IMR-90 (cell line): ENCODE measurements around the gene CFAP299. TPM values are rescaled to one million over a fixed set of nuclear protein-coding genes. Genes with fewer than 3 reads are reported as not detected.

Experiments used
- ATAC-seq: fragments of 200-7000 bp; cut with Tn5 transposase; 2 replicates; pipeline ENCODE4 v1.9.1; 2020; ENCODE audit warnings: low read depth, mild to moderate bottlenecking, moderate library complexity
- BruUV-seq: library from RNA; stranded (reverse); fragments of 400-500 nt; replicated peaks from 2 replicates; lab custom pipeline; 2021; lab: Mats Ljungman, UMichigan
- CTCF ChIA-PET: fragments of 300-600 bp; formaldehyde crosslinking; extraction: SDS; loops from one replicate; lab custom pipeline; 2021; ENCODE audit warnings: antibody characterized with exemption; lab: Yijun Ruan, JAX
- POLR2A ChIA-PET: fragments of 300-600 bp; sonication (Branson Sonifier 250); formaldehyde crosslinking; loops from one replicate; lab custom pipeline; 2022; ENCODE audit warnings: antibody characterized with exemption; ENCODE audit not compliant: unreplicated experiment; lab: Charles Lee
- DNase-seq: peaks from one replicate; pipeline ENCODE4 v3.0.0; 2013
- H2AFZ ChIP-seq: replicated peaks from 2 replicates; pipeline ENCODE3; 2013; ENCODE audit warnings: low read length, mild to moderate bottlenecking; ENCODE audit not compliant: poor library complexity
- H2AK5ac ChIP-seq: 2 replicates; pipeline ENCODE4 v1.6.1; 2013; ENCODE audit warnings: low read depth, low read length, inconsistent platforms
- H2AK9ac ChIP-seq: replicated peaks from 2 replicates; pipeline ENCODE3; 2013; ENCODE audit warnings: mild to moderate bottlenecking, low read depth, low read length, moderate library complexity; ENCODE audit not compliant: poor library complexity
- H2BK120ac ChIP-seq: 2 replicates; pipeline ENCODE4 v1.6.1; 2013; ENCODE audit warnings: low read depth, low read length, inconsistent platforms
- H2BK15ac ChIP-seq: 3 replicates; pipeline ENCODE4 v1.6.1; 2013; ENCODE audit warnings: low read depth, low read length, inconsistent platforms
- H2BK20ac ChIP-seq: 2 replicates; pipeline ENCODE4 v1.6.1; 2013; ENCODE audit warnings: low read depth, mild to moderate bottlenecking, inconsistent platforms, low read length, moderate library complexity
- H2BK5ac ChIP-seq: 2 replicates; pipeline ENCODE4 v1.6.1; 2013; ENCODE audit warnings: mild to moderate bottlenecking, low read depth, low read length, inconsistent platforms; ENCODE audit not compliant: poor library complexity, severe bottlenecking
- H3K14ac ChIP-seq: replicated peaks from 2 replicates; pipeline ENCODE4 v1.6.1; 2013; ENCODE audit warnings: low read depth, low read length, inconsistent platforms
- H3K18ac ChIP-seq: 2 replicates; pipeline ENCODE4 v1.6.1; 2013; ENCODE audit warnings: low read depth, low read length, control low read depth
- H3K23ac ChIP-seq: 2 replicates; pipeline ENCODE4 v1.6.1; 2013; ENCODE audit warnings: low read depth, low read length, inconsistent platforms
- H3K27ac ChIP-seq: 2 replicates; pipeline ENCODE4 v1.5.1; 2013; ENCODE audit warnings: mild to moderate bottlenecking, control low read depth, low read length; ENCODE audit not compliant: insufficient read depth
- H3K27me3 ChIP-seq: 2 replicates; pipeline ENCODE4 v1.6.1; 2013; ENCODE audit warnings: low read length; ENCODE audit not compliant: control insufficient read depth, insufficient read depth
- H3K36me3 ChIP-seq: 2 replicates; pipeline ENCODE4 v1.6.1; 2013; ENCODE audit warnings: low read length, mixed read lengths; ENCODE audit not compliant: control insufficient read depth, insufficient read depth
- H3K4ac ChIP-seq: 2 replicates; pipeline ENCODE4 v1.6.1; 2013; ENCODE audit warnings: low read depth, low read length, inconsistent platforms
- H3K4me1 ChIP-seq: 2 replicates; pipeline ENCODE4 v1.6.1; 2013; ENCODE audit warnings: low read length, mixed read lengths; ENCODE audit not compliant: control insufficient read depth, insufficient read depth
- H3K4me2 ChIP-seq: 2 replicates; pipeline ENCODE4 v1.6.1; 2013; ENCODE audit warnings: low read depth, mild to moderate bottlenecking, control low read depth, low read length, moderate library complexity
- H3K4me3 ChIP-seq: 2 replicates; pipeline ENCODE4 v1.5.1; 2013; ENCODE audit warnings: low read depth, mild to moderate bottlenecking, control low read depth, low read length, moderate library complexity; ENCODE audit not compliant: insufficient read depth
- H3K56ac ChIP-seq: 2 replicates; pipeline ENCODE4 v1.6.1; 2013; ENCODE audit warnings: low read length, inconsistent platforms; ENCODE audit not compliant: insufficient read depth; ENCODE audit errors: extremely low read depth
- H3K79me1 ChIP-seq, 2 experiments: 2 replicates each; pipeline ENCODE4 v1.6.1; 2013; ENCODE audit warnings: low read length in 2 of 2, inconsistent platforms in 1 of 2, low read depth in 1 of 2
- H3K9ac ChIP-seq: 2 replicates; pipeline ENCODE4 v1.6.1; 2013; ENCODE audit warnings: low read depth, low read length, control low read depth
- H3K9me1 ChIP-seq: 2 replicates; pipeline ENCODE4 v1.6.1; 2013; ENCODE audit warnings: low read length, inconsistent platforms; ENCODE audit not compliant: insufficient read depth
- H3K9me3 ChIP-seq: 2 replicates; pipeline ENCODE4 v1.6.1; 2013; ENCODE audit warnings: low read length; ENCODE audit not compliant: control insufficient read depth, insufficient read depth
- H4K20me1 ChIP-seq: 2 replicates; pipeline ENCODE4 v1.6.1; 2013; ENCODE audit warnings: low read length, inconsistent platforms; ENCODE audit not compliant: insufficient read depth
- H4K5ac ChIP-seq: 2 replicates; pipeline ENCODE4 v1.6.1; 2013; ENCODE audit warnings: mild to moderate bottlenecking, low read depth, low read length, control low read depth
- H4K8ac ChIP-seq, 2 experiments: 2 replicates each; pipeline ENCODE4 v1.6.1; 2013; ENCODE audit warnings: low read depth in 2 of 2, low read length in 2 of 2, control low read depth in 1 of 2, inconsistent platforms in 1 of 2
- H4K91ac ChIP-seq: 2 replicates; pipeline ENCODE4 v1.6.1; 2013; ENCODE audit warnings: low read depth, low read length, inconsistent platforms; ENCODE audit not compliant: insufficient read depth
- CEBPB ChIP-seq: IDR thresholded peaks from 2 replicates; pipeline ENCODE4 v1.6.1; 2012; ENCODE audit warnings: low read depth, low read length, improper control_type of control experiment
- CHD1 ChIP-seq: IDR thresholded peaks from 2 replicates; pipeline ENCODE4 v1.6.1; 2012; ENCODE audit warnings: low read depth, low read length, improper control_type of control experiment
- FOS ChIP-seq: fragments of 150-350 bp; IDR thresholded peaks from 2 replicates; pipeline ENCODE4 v1.6.1; 2016; ENCODE audit warnings: low read depth, low read length
- SMC3 ChIP-seq: fragments of 150-350 bp; IDR thresholded peaks from 2 replicates; pipeline ENCODE4 v1.6.1; 2016; ENCODE audit warnings: low read depth, mild to moderate bottlenecking, antibody characterized with exemption, low read length, moderate library complexity
- WGBS, 2 experiments: methylation state at CpG; one replicate each; pipeline versions ENCODE4 v1.1.5 to v1.1.7; 2013; ENCODE audit warnings: missing lambda C conversion rate in 2 of 2; ENCODE audit not compliant: insufficient read length in 1 of 2; ENCODE audit errors: extremely low coverage in 2 of 2; 5-methylcytosine and 5-hydroxymethylcytosine counted together
- dilution Hi-C: fragments of 300-500 bp; cut with HindIII; formaldehyde crosslinking; loops from one replicate; pipeline ENCODE4 v1.14.3; 2018; ENCODE audit warnings: low sequenced_read_pairs; ENCODE audit not compliant: unreplicated experiment
- in situ Hi-C: fragments of 300-500 bp; cut with MboI; formaldehyde crosslinking; loops from 3 replicates; pipeline ENCODE4 v1.14.3; 2019; ENCODE audit warnings: low sequenced_read_pairs, inconsistent platforms, mixed read lengths
- intact Hi-C: fragments of 100-400 bp; cut with micrococcal nuclease; formaldehyde crosslinking; loops from 2 replicates; pipeline ENCODE4 v1.10.0; 2022
- polyA plus RNA-seq, 3 experiments: library from polyadenylated mRNA; depleted of rRNA; stranded (reverse); fragments of >200 nt; gene quantifications; 2 replicates each; pipeline ENCODE4 v1.2.3, GENCODE V29; 2012; ENCODE audit warnings: low replicate concordance in 1 of 3
- total RNA-seq: library from RNA; depleted of rRNA; stranded (reverse); fragments of >200 nt; gene quantifications from 2 replicates; pipeline ENCODE4 v1.2.3, GENCODE V29; 2012

The CFAP299 gene
- total and polyA plus RNA-seq, 2 of the 4 experiments (the other 2 are of a cell fraction) = 1.0 to 1.1 TPM

DNA sequence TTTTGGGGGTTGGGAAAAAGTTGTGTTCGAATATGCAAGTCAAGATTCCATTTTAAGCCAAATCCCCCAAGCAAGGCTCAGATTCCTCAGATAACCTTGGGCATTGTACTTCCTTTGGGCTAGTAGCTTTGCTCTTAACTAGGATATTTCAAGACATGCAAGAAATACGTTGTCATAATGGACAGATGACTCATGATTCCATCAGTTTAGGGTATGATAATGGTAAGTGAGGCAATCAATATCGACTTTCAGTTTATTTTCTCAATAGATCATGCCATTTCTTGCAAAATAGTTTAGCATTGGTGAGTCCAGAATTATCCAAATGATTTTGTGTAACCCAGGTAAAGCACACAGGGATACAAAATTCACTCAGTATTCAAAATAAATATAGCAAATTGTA, 25.4 kb downstream of the CFAP299 start:
- Histone ChIP-seq H3K4me3 (no peak overlapping the region), H2AFZ (no peak overlapping the region), H3K9me3 (no peaks in the 10 kb centered on the region), H3K23ac (no peak overlapping the region), H4K5ac (no peak overlapping the region), H4K91ac (no peak overlapping the region), H4K20me1 (no peaks in the 10 kb centered on the region), H3K9ac (no peak overlapping the region), H3K14ac (0 out of 2 replicates have a peak overlapping the region, but pooled peaks have one; percentile 19), H2AK5ac (no peak overlapping the region), H2BK20ac (no peak overlapping the region), H3K36me3 (no peaks in the 10 kb centered on the region), H3K4me2 (no peak overlapping the region), H2BK120ac (no peak overlapping the region), H3K27ac (no peak overlapping the region), H3K4ac (no peak overlapping the region), H3K27me3 (no peaks in the 10 kb centered on the region), H3K4me1 (0 out of 2 replicates have a peak, but pooled peaks cover 3% of the 10 kb centered on the region), H3K79me1 (no peaks in the 10 kb centered on the region), H2BK15ac (no peak overlapping the region), H2AK9ac (no peak overlapping the region), H3K18ac (no peak overlapping the region), H3K56ac (no peak overlapping the region), H2BK5ac (no peak overlapping the region), H4K8ac (no peak overlapping the region), H3K9me1 (no peaks in the 10 kb centered on the region)
- ChIA-PET POLR2A (no interaction called here), CTCF (no interaction called here)
- ATAC-seq (no peak), DNase-seq (peak; percentile 44)
- no TSS peak for BruUV-seq
- TF ChIP-seq CHD1 (no peak), CEBPB (peak; percentile 73), SMC3 (no peak), FOS (peak; percentile 17; the same call in 1 of the 2 replicates)
- dilution Hi-C loops = loop anchor here (25.0 kb wide), 1 partner anchor 626 kb away; no protein-coding TSS in a partner anchor
- intact Hi-C loops = loop anchor here (1.0 to 10.0 kb wide), 4 partner anchors 254 to 1409 kb away; no protein-coding TSS in a partner anchor
- in situ Hi-C loops = loop anchor here (5.0 kb wide), 2 partner anchors 631 to 681 kb away; no protein-coding TSS in a partner anchor
- WGBS, 2 experiments = no CpG with 5 or more reads among the region's 3 CpGs
